ENCODE results near the gene CTNNB1. TPM values are rescaled to one million over a fixed set of nuclear protein-coding genes. Genes with fewer than 3 reads are reported as not detected.

The CTNNB1 gene
- total and polyA plus RNA-seq, 3 experiments from 2014 or later: 54.4 to 166 (median 156) TPM

- no peak for DNase-seq
- Histone ChIP-seq H3K36me3 (ENCODE audit: insufficient read depth, low read length) (no peaks in the 10 kb centered on the region), H3K4me1 (ENCODE audit: insufficient read depth, low read length) (no peaks in the 10 kb centered on the region), H3K27me3 (ENCODE audit: insufficient read depth, low read length, poor library complexity, severe bottlenecking) (no peaks in the 10 kb centered on the region), H3K9me3 (ENCODE audit: low read length) (no peaks in the 10 kb centered on the region), H3K27ac (ENCODE audit: low read depth, low read length) (no peak overlapping the region), H3K4me3 (ENCODE audit: low read length) (no peak overlapping the region)
- POLR2A ChIA-PET: no interaction called here
- CTCF ChIA-PET: no interaction called here
- Mint-ChIP-seq H3K36me3 (peaks cover 0 to 19% (median 9%) of the 10 kb centered on the region in 3 donors), H3K4me3 (no peak overlapping the region), H3K27ac (no peak overlapping the region), H3K4me1 (no peaks in the 10 kb centered on the region), H3K9me3 (peaks cover 0 to 2% (median 0%) of the 10 kb centered on the region in 5 donors), H3K27me3 (no peaks in the 10 kb centered on the region)
Measured at GRCh38 chr3:41250825-41251224, 51.5 kb downstream of the CTNNB1 start.

GRCh38 chr3:41251593-41251992 is 52.3 kb downstream of the CTNNB1 start:
- no peaks in the 10 kb centered on the region for H3K36me3 ChIP-seq (ENCODE audit: insufficient read depth, low read length)
- Mint-ChIP-seq H3K27me3 (no peaks in the 10 kb centered on the region), H3K36me3 (peaks cover 0 to 19% (median 6%) of the 10 kb centered on the region in 3 donors), H3K4me3 (no peak overlapping the region), H3K9me3 (peaks cover 0 to 2% (median 0%) of the 10 kb centered on the region in 5 donors), H3K4me1 (no peaks in the 10 kb centered on the region), H3K27ac (no peak overlapping the region)
- H3K27ac ChIP-seq (ENCODE audit: low read depth, low read length): no peak overlapping the region
- no peak overlapping the region for H3K4me3 ChIP-seq (ENCODE audit: low read length)
- ChIA-PET POLR2A (no interaction called here), CTCF (no interaction called here)
- H3K9me3 ChIP-seq (ENCODE audit: low read length): no peaks in the 10 kb centered on the region
- no peak for DNase-seq
- H3K4me1 ChIP-seq (ENCODE audit: insufficient read depth, low read length): no peaks in the 10 kb centered on the region
- H3K27me3 ChIP-seq (ENCODE audit: insufficient read depth, low read length, poor library complexity, severe bottlenecking): no peaks in the 10 kb centered on the region

- Mint-ChIP-seq H3K4me1 (no peaks in the 10 kb centered on the region), H3K27me3 (no peaks in the 10 kb centered on the region), H3K27ac (no peak overlapping the region), H3K4me3 (no peak overlapping the region), H3K9me3 (peaks cover 0 to 2% (median 0%) of the 10 kb centered on the region in 5 donors), H3K36me3 (peaks cover 3 to 10% (median 3%) of the 10 kb centered on the region in 3 donors)
- CTCF ChIA-PET: no interaction called here
- DNase-seq: no peak
- no peaks in the 10 kb centered on the region for H3K27me3 ChIP-seq (ENCODE audit: insufficient read depth, low read length, poor library complexity, severe bottlenecking)
- no peaks in the 10 kb centered on the region for H3K36me3 ChIP-seq (ENCODE audit: insufficient read depth, low read length)
- no peak overlapping the region for H3K4me3 ChIP-seq (ENCODE audit: low read length)
- POLR2A ChIA-PET: no interaction called here
- H3K27ac ChIP-seq (ENCODE audit: low read depth, low read length): no peak overlapping the region
- no peaks in the 10 kb centered on the region for H3K4me1 ChIP-seq (ENCODE audit: insufficient read depth, low read length)
- H3K9me3 ChIP-seq (ENCODE audit: low read length): no peaks in the 10 kb centered on the region
Measured at GRCh38 chr3:41258239-41258800, 59.0 kb downstream of the CTNNB1 start.

GRCh38 chr3:41259449-41260062 is 60.3 kb downstream of the CTNNB1 start:
- H3K27ac Mint-ChIP-seq: peak overlapping the region in 1 of 8 donors; percentile 37
- Histone ChIP-seq H3K4me3 (ENCODE audit: low read length) (no peak overlapping the region), H3K4me1 (ENCODE audit: insufficient read depth, low read length) (no peaks in the 10 kb centered on the region), H3K27ac (ENCODE audit: low read depth, low read length) (no peak overlapping the region), H3K36me3 (ENCODE audit: insufficient read depth, low read length) (no peaks in the 10 kb centered on the region), H3K27me3 (ENCODE audit: insufficient read depth, low read length, poor library complexity, severe bottlenecking) (no peaks in the 10 kb centered on the region), H3K9me3 (ENCODE audit: low read length) (no peaks in the 10 kb centered on the region)
- no peaks in the 10 kb centered on the region for H3K4me1 Mint-ChIP-seq
- DNase-seq: no peak
- no peaks in the 10 kb centered on the region for H3K27me3 Mint-ChIP-seq
- no peak overlapping the region for H3K4me3 Mint-ChIP-seq
- CTCF ChIA-PET: no interaction called here
- H3K36me3 Mint-ChIP-seq: peaks cover 3 to 4% (median 3%) of the 10 kb centered on the region in 3 donors
- POLR2A ChIA-PET: no interaction called here
- no peaks in the 10 kb centered on the region for H3K9me3 Mint-ChIP-seq

GRCh38 chr3:41260063-41260450 is 60.8 kb downstream of the CTNNB1 start:
- ChIA-PET CTCF (no interaction called here), POLR2A (no interaction called here)
- H3K9me3 ChIP-seq (ENCODE audit: low read length): no peaks in the 10 kb centered on the region
- no peak overlapping the region for H3K4me3 ChIP-seq (ENCODE audit: low read length)
- peaks cover 3 to 4% (median 3%) of the 10 kb centered on the region in 3 donors for H3K36me3 Mint-ChIP-seq
- no peak overlapping the region for H3K27ac ChIP-seq (ENCODE audit: low read depth, low read length)
- H3K27ac Mint-ChIP-seq: no peak overlapping the region
- no peak for DNase-seq
- no peaks in the 10 kb centered on the region for H3K27me3 ChIP-seq (ENCODE audit: insufficient read depth, low read length, poor library complexity, severe bottlenecking)
- no peaks in the 10 kb centered on the region for H3K9me3 Mint-ChIP-seq
- H3K27me3 Mint-ChIP-seq: no peaks in the 10 kb centered on the region
- no peak overlapping the region for H3K4me3 Mint-ChIP-seq
- no peaks in the 10 kb centered on the region for H3K36me3 ChIP-seq (ENCODE audit: insufficient read depth, low read length)
- no peaks in the 10 kb centered on the region for H3K4me1 ChIP-seq (ENCODE audit: insufficient read depth, low read length)
- H3K4me1 Mint-ChIP-seq: no peaks in the 10 kb centered on the region

GRCh38 chr3:41265011-41265545 is 65.8 kb downstream of the CTNNB1 start:
- no peak overlapping the region for H3K4me3 ChIP-seq (ENCODE audit: low read length)
- H3K27me3 ChIP-seq (ENCODE audit: insufficient read depth, low read length, poor library complexity, severe bottlenecking): no peaks in the 10 kb centered on the region
- H3K27me3 Mint-ChIP-seq: no peaks in the 10 kb centered on the region
- DNase-seq: no peak
- H3K27ac Mint-ChIP-seq: no peak overlapping the region
- H3K27ac ChIP-seq (ENCODE audit: low read depth, low read length): no peak overlapping the region
- ChIA-PET POLR2A (no interaction called here), CTCF (interaction anchor here (0.6 kb wide), 1 partner anchor 87 kb away, joined by 3 read pairs; no protein-coding TSS in a partner anchor)
- H3K4me1 ChIP-seq (ENCODE audit: insufficient read depth, low read length): no peaks in the 10 kb centered on the region
- peaks cover 3 to 17% (median 3%) of the 10 kb centered on the region in 3 donors for H3K36me3 Mint-ChIP-seq
- no peaks in the 10 kb centered on the region for H3K4me1 Mint-ChIP-seq
- H3K36me3 ChIP-seq (ENCODE audit: insufficient read depth, low read length): no peaks in the 10 kb centered on the region
- H3K9me3 Mint-ChIP-seq: no peaks in the 10 kb centered on the region
- no peak overlapping the region for H3K4me3 Mint-ChIP-seq
- no peaks in the 10 kb centered on the region for H3K9me3 ChIP-seq (ENCODE audit: low read length)

GRCh38 chr3:41265823-41266273 is 66.5 kb downstream of the CTNNB1 start:
- CTCF ChIA-PET: no interaction called here
- POLR2A ChIA-PET: no interaction called here
- no peaks in the 10 kb centered on the region for H3K4me1 Mint-ChIP-seq

GRCh38 chr3:41267975-41268640 is 68.8 kb downstream of the CTNNB1 start:
- Mint-ChIP-seq H3K27me3 (no peaks in the 10 kb centered on the region), H3K27ac (no peak overlapping the region), H3K4me1 (no peaks in the 10 kb centered on the region), H3K9me3 (peaks cover 0 to 7% (median 7%) of the 10 kb centered on the region in 5 donors), H3K36me3 (peaks cover 0 to 23% (median 3%) of the 10 kb centered on the region in 3 donors), H3K4me3 (no peak overlapping the region)
- Histone ChIP-seq H3K36me3 (ENCODE audit: insufficient read depth, low read length) (no peaks in the 10 kb centered on the region), H3K4me3 (ENCODE audit: low read length) (no peak overlapping the region), H3K9me3 (ENCODE audit: low read length) (no peaks in the 10 kb centered on the region), H3K27ac (ENCODE audit: low read depth, low read length) (no peak overlapping the region), H3K27me3 (ENCODE audit: insufficient read depth, low read length, poor library complexity, severe bottlenecking) (no peaks in the 10 kb centered on the region), H3K4me1 (ENCODE audit: insufficient read depth, low read length) (no peaks in the 10 kb centered on the region)
- DNase-seq: no peak
- CTCF ChIA-PET: no interaction called here
- POLR2A ChIA-PET: no interaction called here

More at GRCh38 chr3:41265823-41266273, 66.5 kb downstream of the CTNNB1 start:
- peaks cover 3 to 17% (median 3%) of the 10 kb centered on the region in 3 donors for H3K36me3 Mint-ChIP-seq
- H3K4me3 Mint-ChIP-seq: no peak overlapping the region
- H3K27ac Mint-ChIP-seq: no peak overlapping the region
- no peaks in the 10 kb centered on the region for H3K27me3 Mint-ChIP-seq
- H3K36me3 ChIP-seq (ENCODE audit: insufficient read depth, low read length): no peaks in the 10 kb centered on the region
- H3K9me3 ChIP-seq (ENCODE audit: low read length): no peaks in the 10 kb centered on the region
- DNase-seq: no peak
- no peak overlapping the region for H3K27ac ChIP-seq (ENCODE audit: low read depth, low read length)
- H3K4me3 ChIP-seq (ENCODE audit: low read length): no peak overlapping the region
- no peaks in the 10 kb centered on the region for H3K4me1 ChIP-seq (ENCODE audit: insufficient read depth, low read length)
- no peaks in the 10 kb centered on the region for H3K27me3 ChIP-seq (ENCODE audit: insufficient read depth, low read length, poor library complexity, severe bottlenecking)
- no peaks in the 10 kb centered on the region for H3K9me3 Mint-ChIP-seq
